ENCODE results near the gene ZSWIM1. TPM values are rescaled to one million over a fixed set of nuclear protein-coding genes. Genes with fewer than 3 reads are reported as not detected.

Gene ZSWIM1
- total and polyA plus RNA-seq, 2 of the 13 experiments (the other 11 are each of a cell fraction or from before 2014, with no cell fraction given): 9.5 to 11.7 TPM

GRCh38 chr20:45861221-45862075, 19.6 kb upstream of the ZSWIM1 start (continued):
- TF ChIP-seq ZNF513 (CRISPR knock-in tag; conservative IDR thresholded peaks at IDR 0.05) (no peak), ZXDC (CRISPR knock-in tag; IDR thresholded peaks at IDR 0.05) (no peak), MLLT10 (CRISPR knock-in tag; IDR thresholded peaks at IDR 0.05) (no peak), TOPORS (CRISPR knock-in tag; IDR thresholded peaks at IDR 0.05) (no peak), NR2C2 (CRISPR knock-in tag; IDR thresholded peaks at IDR 0.05; ENCODE audit: borderline replicate concordance) (no peak), ZNF761 (CRISPR knock-in tag; conservative IDR thresholded peaks at IDR 0.05) (peak; percentile 48; the same call in 1 of the 2 replicates), MEIS1 (CRISPR knock-in tag; IDR thresholded peaks at IDR 0.05; ENCODE audit: borderline replicate concordance) (no peak), POLR2AphosphoS5 (IDR thresholded peaks at IDR 0.05; ENCODE audit: low read depth, low read length) (no peak), ZNF607 (CRISPR knock-in tag; IDR thresholded peaks at IDR 0.05; ENCODE audit: borderline replicate concordance) (peak; percentile 52; the same call in 1 of the 2 replicates), ZNF780A (CRISPR knock-in tag; IDR thresholded peaks at IDR 0.05) (no peak), ZSCAN20 (CRISPR knock-in tag; IDR thresholded peaks at IDR 0.05; ENCODE audit: borderline replicate concordance) (no peak), HNRNPLL (IDR thresholded peaks at IDR 0.05; ENCODE audit: low read depth, low read length, poor library complexity, severe bottlenecking) (no peak), ZSCAN29 (CRISPR knock-in tag; conservative IDR thresholded peaks at IDR 0.05) (no peak), RCOR2 (CRISPR knock-in tag; IDR thresholded peaks at IDR 0.05) (no peak; the same call in 1 of the 2 replicates), ZNF501 (CRISPR knock-in tag; IDR thresholded peaks at IDR 0.05) (0 out of 2 replicates have a peak, but pooled peaks have one; percentile 34), AFF4 (CRISPR knock-in tag; IDR thresholded peaks at IDR 0.05) (no peak), ZNF296 (CRISPR knock-in tag; conservative IDR thresholded peaks at IDR 0.05) (no peak), TARDBP (CRISPR knock-in tag; IDR thresholded peaks at IDR 0.05) (no peak)
- TF ChIP-seq, protein P1, sequence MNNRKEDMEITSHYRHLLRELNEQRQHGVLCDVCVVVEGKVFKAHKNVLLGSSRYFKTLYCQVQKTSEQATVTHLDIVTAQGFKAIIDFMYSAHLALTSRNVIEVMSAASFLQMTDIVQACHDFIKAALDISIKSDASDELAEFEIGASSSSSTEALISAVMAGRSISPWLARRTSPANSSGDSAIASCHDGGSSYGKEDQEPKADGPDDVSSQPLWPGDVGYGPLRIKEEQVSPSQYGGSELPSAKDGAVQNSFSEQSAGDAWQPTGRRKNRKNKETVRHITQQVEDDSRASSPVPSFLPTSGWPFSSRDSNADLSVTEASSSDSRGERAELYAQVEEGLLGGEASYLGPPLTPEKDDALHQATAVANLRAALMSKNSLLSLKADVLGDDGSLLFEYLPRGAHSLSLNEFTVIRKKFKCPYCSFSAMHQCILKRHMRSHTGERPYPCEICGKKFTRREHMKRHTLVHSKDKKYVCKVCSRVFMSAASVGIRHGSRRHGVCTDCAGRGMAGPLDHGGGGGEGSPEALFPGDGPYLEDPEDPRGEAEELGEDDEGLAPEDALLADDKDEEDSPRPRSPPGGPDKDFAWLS (CRISPR knock-in tag; IDR thresholded peaks at IDR 0.05; ENCODE audit: borderline replicate concordance): no peak
